HEK293 (cell line): ENCODE measurements around the gene GABRA5.

Source experiments
- CTCF ChIA-PET: fragments of 350-600 bp; formaldehyde crosslinking; extraction: SDS; loops from one replicate; lab custom pipeline; 2021; ENCODE audit warnings: antibody characterized with exemption; lab: Yijun Ruan, JAX
- POLR2A ChIA-PET: fragments of 300-600 bp; formaldehyde crosslinking; extraction: SDS; loops from one replicate; lab custom pipeline; 2020; ENCODE audit warnings: antibody characterized with exemption, inconsistent platforms; lab: Yijun Ruan, JAX
- H3K27ac ChIP-seq: fragments of 200-500 bp; sonication (Bioruptor generic); 2 replicates; pipeline ENCODE4 v1.5.1; 2014; ENCODE audit warnings: low read depth, low read length, control low read depth, inconsistent platforms; ENCODE audit errors: extremely low read depth
- H3K36me3 ChIP-seq, 2 experiments: fragments of 200-500 bp in 1 of 2; sonication (Bioruptor generic) in 1 of 2; 1 replicate in 1 of 2; 2 replicates in 1 of 2; pipeline ENCODE4 v1.5.1; 2014 to 2017; ENCODE audit warnings: inconsistent platforms in 2 of 2, low read length in 2 of 2; ENCODE audit not compliant: control insufficient read depth in 2 of 2, insufficient read depth in 1 of 2
- H3K4me1 ChIP-seq: fragments of 200-500 bp; sonication (Bioruptor generic); 2 replicates; pipeline ENCODE4 v1.5.1; 2014; ENCODE audit warnings: mild to moderate bottlenecking, low read length, inconsistent platforms; ENCODE audit not compliant: control insufficient read depth, insufficient read depth
- H3K4me3 ChIP-seq: 2 replicates; pipeline ENCODE4 v1.5.1; 2011; ENCODE audit warnings: low read depth, mild to moderate bottlenecking, control low read depth, low read length, moderate library complexity
- H3K9me3 ChIP-seq: fragments of 200-500 bp; sonication (Bioruptor generic); 2 replicates; pipeline ENCODE4 v1.5.1; 2014; ENCODE audit warnings: low read depth, low read length, inconsistent platforms; ENCODE audit not compliant: control insufficient read depth, insufficient read depth
- ATF2 ChIP-seq: fragments of 450-650 bp; formaldehyde crosslinking; IDR thresholded peaks from 2 replicates; pipeline ENCODE4 v1.5.1; 2016; ENCODE audit warnings: missing biosample characterization, missing genetic modification characterization, low read depth
- BCL11B ChIP-seq: fragments of 450-650 bp; formaldehyde crosslinking; IDR thresholded peaks from 2 replicates; pipeline ENCODE4 v1.5.1; 2016; ENCODE audit warnings: low read depth, missing biosample characterization, missing genetic modification characterization
- PRDM2 ChIP-seq: fragments of 450-650 bp; formaldehyde crosslinking; IDR thresholded peaks from 2 replicates; pipeline ENCODE4 v1.5.1; 2016; ENCODE audit warnings: missing biosample characterization, missing genetic modification characterization, borderline replicate concordance
- ZBTB48 ChIP-seq: fragments of 450-650 bp; formaldehyde crosslinking; IDR thresholded peaks from 2 replicates; pipeline ENCODE4 v1.5.1; 2016; ENCODE audit warnings: missing biosample characterization, missing genetic modification characterization
- ZNF10 ChIP-seq: fragments of 450-650 bp; formaldehyde crosslinking; IDR thresholded peaks from 2 replicates; pipeline ENCODE4 v1.5.1; 2017; ENCODE audit warnings: missing biosample characterization, missing genetic modification characterization
- ZNF121 ChIP-seq: fragments of 450-650 bp; formaldehyde crosslinking; IDR thresholded peaks from 2 replicates; pipeline ENCODE4 v1.5.1; 2016; ENCODE audit warnings: missing biosample characterization, missing genetic modification characterization
- ZNF138 ChIP-seq: fragments of 450-650 bp; formaldehyde crosslinking; IDR thresholded peaks from 2 replicates; pipeline ENCODE4 v1.5.1; 2016; ENCODE audit warnings: missing biosample characterization, missing genetic modification characterization, borderline replicate concordance
- ZNF155 ChIP-seq: fragments of 450-650 bp; formaldehyde crosslinking; IDR thresholded peaks from 2 replicates; pipeline ENCODE4 v1.5.1; 2016; ENCODE audit warnings: missing biosample characterization, missing genetic modification characterization
- ZNF18 ChIP-seq: fragments of 450-650 bp; formaldehyde crosslinking; IDR thresholded peaks from 2 replicates; pipeline ENCODE4 v1.5.1; 2016; ENCODE audit warnings: missing biosample characterization, missing genetic modification characterization
- ZNF239 ChIP-seq: fragments of 450-650 bp; formaldehyde crosslinking; IDR thresholded peaks from 2 replicates; pipeline ENCODE4 v1.5.1; 2016; ENCODE audit warnings: missing biosample characterization, missing genetic modification characterization
- ZNF280C ChIP-seq: fragments of 450-650 bp; formaldehyde crosslinking; IDR thresholded peaks from 2 replicates; pipeline ENCODE4 v1.5.1; 2016; ENCODE audit warnings: missing biosample characterization, missing genetic modification characterization
- ZNF354C ChIP-seq: fragments of 450-650 bp; formaldehyde crosslinking; IDR thresholded peaks from 2 replicates; pipeline ENCODE4 v1.5.1; 2016; ENCODE audit warnings: missing biosample characterization, missing genetic modification characterization, low read depth, borderline replicate concordance
- ZNF362 ChIP-seq: fragments of 450-650 bp; formaldehyde crosslinking; IDR thresholded peaks from 2 replicates; pipeline ENCODE4 v1.5.1; 2016; ENCODE audit warnings: missing biosample characterization, missing genetic modification characterization
- ZNF391 ChIP-seq: fragments of 450-650 bp; formaldehyde crosslinking; IDR thresholded peaks from 2 replicates; pipeline ENCODE4 v1.5.1; 2016; ENCODE audit warnings: low read depth, missing biosample characterization, missing genetic modification characterization, borderline replicate concordance
- ZNF398 ChIP-seq: fragments of 450-650 bp; formaldehyde crosslinking; IDR thresholded peaks from 2 replicates; pipeline ENCODE4 v1.5.1; 2017; ENCODE audit warnings: missing biosample characterization, missing genetic modification characterization
- ZNF544 ChIP-seq: fragments of 450-650 bp; formaldehyde crosslinking; IDR thresholded peaks from 2 replicates; pipeline ENCODE4 v1.5.0; 2017; ENCODE audit warnings: missing biosample characterization, missing genetic modification characterization
- ZNF549 ChIP-seq: fragments of 450-650 bp; IDR thresholded peaks from 2 replicates; pipeline ENCODE4 v1.5.1; 2018; ENCODE audit warnings: missing biosample characterization, missing genetic modification characterization, mild to moderate bottlenecking, inconsistent platforms, moderate library complexity
- ZNF704 ChIP-seq: fragments of 450-650 bp; formaldehyde crosslinking; IDR thresholded peaks from 2 replicates; pipeline ENCODE4 v1.5.1; 2016; ENCODE audit warnings: missing biosample characterization, missing genetic modification characterization

Gene GABRA5

GRCh38 chr15:26967719-26968269 is 100.9 kb downstream of the GABRA5 start:
- no peaks in the 10 kb centered on the region for H3K9me3 ChIP-seq
- no peak for TF ChIP-seq ZNF354C
- no peak for TF ChIP-seq ZNF121 (tag by site-specific recombination)
- no peak for TF ChIP-seq ZNF239
- TF ChIP-seq ZNF280C (tag by site-specific recombination) = no peak
- no peak for TF ChIP-seq BCL11B
- TF ChIP-seq PRDM2 (tag by site-specific recombination) = no peak
- TF ChIP-seq ZNF138 (tag by site-specific recombination) = no peak
- no peak for TF ChIP-seq ZNF155
- TF ChIP-seq ZNF362 (tag by site-specific recombination) = no peak
- no peak for TF ChIP-seq ZBTB48 (tag by site-specific recombination)

GRCh38 chr15:26968806-26969205 is 101.9 kb downstream of the GABRA5 start:
- Histone ChIP-seq H3K4me3 (no peak overlapping the region), H3K4me1 (no peaks in the 10 kb centered on the region), H3K9me3 (no peaks in the 10 kb centered on the region), H3K36me3 (no peaks in the 10 kb centered on the region), H3K27ac (no peak overlapping the region)
- POLR2A ChIA-PET = no interaction called here
- CTCF ChIA-PET = interaction anchor here (0.5 to 0.7 kb wide), 2 partner anchors 15 to 1460 kb away, joined by 3 read pairs; no protein-coding TSS in a partner anchor
- TF ChIP-seq ZNF391 (tag by site-specific recombination) = no peak
- TF ChIP-seq ATF2 = no peak
- no peak for TF ChIP-seq ZNF544 (tag by site-specific recombination)
- TF ChIP-seq ZNF549 = no peak
- TF ChIP-seq ZNF18 (tag by site-specific recombination) = no peak
- TF ChIP-seq ZNF398 (tag by site-specific recombination) = no peak
- no peak for TF ChIP-seq ZNF704 (tag by site-specific recombination)
- no peak for TF ChIP-seq ZNF10

More at GRCh38 chr15:26967719-26968269, 100.9 kb downstream of the GABRA5 start:
- Histone ChIP-seq H3K36me3 (no peaks in the 10 kb centered on the region), H3K27ac (no peak overlapping the region), H3K4me3 (no peak overlapping the region), H3K4me1 (no peaks in the 10 kb centered on the region)
- ChIA-PET POLR2A (no interaction called here), CTCF (interaction anchor here (0.7 kb wide), 1 partner anchor 16 kb away, joined by 3 read pairs; no protein-coding TSS in a partner anchor)
